ENCODE results near the gene ZSCAN29. TPM values are rescaled to one million over a fixed set of nuclear protein-coding genes. Genes with fewer than 3 reads are reported as not detected.

The ZSCAN29 gene
- total and polyA plus RNA-seq, 2 of the 13 experiments (the other 11 are each of a cell fraction or from before 2014, with no cell fraction given), result 8.3 to 27.4 TPM

DNA sequence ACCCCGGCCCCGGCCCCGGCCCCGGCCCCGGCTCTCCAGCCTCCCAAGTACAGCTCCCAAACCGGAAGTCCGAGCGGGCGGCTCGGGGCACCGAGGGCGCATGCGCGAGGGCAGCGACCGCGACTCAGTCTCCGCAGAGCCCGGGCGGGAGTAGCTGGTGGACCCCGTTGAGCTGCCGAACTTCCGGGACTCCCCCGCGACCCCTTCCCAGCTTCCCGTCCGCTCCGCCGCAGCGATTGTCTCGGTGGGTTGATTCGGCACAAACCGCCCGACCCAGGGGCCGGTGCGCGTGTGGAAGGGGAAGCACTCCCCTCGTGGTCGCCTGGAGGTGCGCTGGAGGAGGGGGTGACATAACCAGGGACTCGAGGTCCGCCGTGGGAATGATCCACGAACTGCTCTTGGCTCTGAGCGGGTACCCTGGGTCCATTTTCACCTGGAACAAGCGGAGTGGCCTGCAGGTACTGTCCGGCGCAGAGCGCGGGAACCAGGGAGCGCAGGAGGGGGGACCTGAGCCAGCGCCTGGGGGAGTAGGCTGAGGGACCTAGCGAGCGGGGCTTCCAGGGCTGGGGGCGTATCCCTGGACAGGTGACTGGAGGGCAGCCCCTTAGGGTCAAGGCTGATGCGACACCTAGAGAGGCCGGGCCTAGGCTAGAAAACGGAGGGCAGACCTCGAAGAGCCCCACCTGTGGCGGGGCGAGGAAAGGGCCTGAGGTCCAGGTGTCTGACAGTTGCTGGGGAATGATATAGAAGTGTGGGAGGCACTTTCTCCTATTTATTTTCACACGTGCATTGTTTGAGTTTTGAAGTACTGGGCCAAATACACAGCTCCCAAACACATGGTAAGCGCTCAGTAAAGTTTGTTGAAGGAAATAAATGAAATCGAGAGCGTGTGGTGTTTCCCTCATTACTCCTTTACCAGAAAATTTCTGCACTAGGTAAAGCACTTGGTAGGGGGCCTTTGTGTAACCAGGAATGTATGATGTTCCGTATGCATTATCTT lies at the start of gene ZSCAN29, which contains the start of gene TUBGCP4 (continued):
- TF ChIP-seq, protein P1, sequence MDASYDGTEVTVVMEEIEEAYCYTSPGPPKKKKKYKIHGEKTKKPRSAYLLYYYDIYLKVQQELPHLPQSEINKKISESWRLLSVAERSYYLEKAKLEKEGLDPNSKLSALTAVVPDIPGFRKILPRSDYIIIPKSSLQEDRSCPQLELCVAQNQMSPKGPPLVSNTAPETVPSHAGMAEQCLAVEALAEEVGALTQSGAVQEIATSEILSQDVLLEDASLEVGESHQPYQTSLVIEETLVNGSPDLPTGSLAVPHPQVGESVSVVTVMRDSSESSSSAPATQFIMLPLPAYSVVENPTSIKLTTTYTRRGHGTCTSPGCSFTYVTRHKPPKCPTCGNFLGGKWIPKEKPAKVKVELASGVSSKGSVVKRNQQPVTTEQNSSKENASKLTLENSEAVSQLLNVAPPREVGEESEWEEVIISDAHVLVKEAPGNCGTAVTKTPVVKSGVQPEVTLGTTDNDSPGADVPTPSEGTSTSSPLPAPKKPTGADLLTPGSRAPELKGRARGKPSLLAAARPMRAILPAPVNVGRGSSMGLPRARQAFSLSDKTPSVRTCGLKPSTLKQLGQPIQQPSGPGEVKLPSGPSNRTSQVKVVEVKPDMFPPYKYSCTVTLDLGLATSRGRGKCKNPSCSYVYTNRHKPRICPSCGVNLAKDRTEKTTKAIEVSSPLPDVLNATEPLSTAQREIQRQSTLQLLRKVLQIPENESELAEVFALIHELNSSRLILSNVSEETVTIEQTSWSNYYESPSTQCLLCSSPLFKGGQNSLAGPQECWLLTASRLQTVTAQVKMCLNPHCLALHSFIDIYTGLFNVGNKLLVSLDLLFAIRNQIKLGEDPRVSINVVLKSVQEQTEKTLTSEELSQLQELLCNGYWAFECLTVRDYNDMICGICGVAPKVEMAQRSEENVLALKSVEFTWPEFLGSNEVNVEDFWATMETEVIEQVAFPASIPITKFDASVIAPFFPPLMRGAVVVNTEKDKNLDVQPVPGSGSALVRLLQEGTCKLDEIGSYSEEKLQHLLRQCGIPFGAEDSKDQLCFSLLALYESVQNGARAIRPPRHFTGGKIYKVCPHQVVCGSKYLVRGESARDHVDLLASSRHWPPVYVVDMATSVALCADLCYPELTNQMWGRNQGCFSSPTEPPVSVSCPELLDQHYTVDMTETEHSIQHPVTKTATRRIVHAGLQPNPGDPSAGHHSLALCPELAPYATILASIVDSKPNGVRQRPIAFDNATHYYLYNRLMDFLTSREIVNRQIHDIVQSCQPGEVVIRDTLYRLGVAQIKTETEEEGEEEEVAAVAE (CRISPR knock-in tag; IDR thresholded peaks at IDR 0.05; ENCODE audit: borderline replicate concordance), result no peak
- peak; percentile 81; the same call in 1 of the 2 replicates for TF ChIP-seq ZNF431 (CRISPR knock-in tag; IDR thresholded peaks at IDR 0.05; ENCODE audit: borderline replicate concordance, low read depth)
- peak; percentile 66 for TF ChIP-seq MXD3 (CRISPR knock-in tag; IDR thresholded peaks at IDR 0.05)
- TF ChIP-seq CBFB (CRISPR knock-in tag; IDR thresholded peaks at IDR 0.05), result no peak
- TF ChIP-seq ZNF547 (CRISPR knock-in tag; IDR thresholded peaks at IDR 0.05), result peak; percentile 83
- TF ChIP-seq, protein P2, sequence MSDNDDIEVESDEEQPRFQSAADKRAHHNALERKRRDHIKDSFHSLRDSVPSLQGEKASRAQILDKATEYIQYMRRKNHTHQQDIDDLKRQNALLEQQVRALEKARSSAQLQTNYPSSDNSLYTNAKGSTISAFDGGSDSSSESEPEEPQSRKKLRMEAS (IDR thresholded peaks at IDR 0.05), result peak; percentile 63; the same call in 1 of the 2 replicates
- peak; percentile 74 for TF ChIP-seq BCL3 (CRISPR knock-in tag; IDR thresholded peaks at IDR 0.05)
- TF ChIP-seq MIER2 (CRISPR knock-in tag; IDR thresholded peaks at IDR 0.05), result 0 out of 2 replicates have a peak, but pooled peaks have one; percentile 17
- TF ChIP-seq TCF7 (IDR thresholded peaks at IDR 0.05; ENCODE audit: low read depth), result no peak
- peak; percentile 16; the same call in 1 of the 2 replicates for TF ChIP-seq ZNF263 (CRISPR knock-in tag; IDR thresholded peaks at IDR 0.05)
- TF ChIP-seq ZNF432 (CRISPR knock-in tag; IDR thresholded peaks at IDR 0.05; ENCODE audit: borderline replicate concordance), result no peak
- TF ChIP-seq ZSCAN25 (CRISPR knock-in tag; IDR thresholded peaks at IDR 0.05), result peak; percentile 42; the same call in 1 of the 2 replicates
- TF ChIP-seq MED1 (CRISPR knock-in tag; IDR thresholded peaks at IDR 0.05), result peak; percentile 54; the same call in 1 of the 2 replicates
- TF ChIP-seq POLR2AphosphoS5 (IDR thresholded peaks at IDR 0.05; ENCODE audit: low read depth, low read length), result peak; percentile 84
- peak; percentile 92; the same call in 1 of the 2 replicates for TF ChIP-seq ZNF33A (CRISPR knock-in tag; IDR thresholded peaks at IDR 0.05; ENCODE audit: borderline replicate concordance)
- TF ChIP-seq POLR2AphosphoS2 (IDR thresholded peaks at IDR 0.05; ENCODE audit: low read depth, low read length), result no peak
- TF ChIP-seq HIVEP1 (CRISPR knock-in tag; IDR thresholded peaks at IDR 0.05), result peak; percentile 92
- 0 out of 2 replicates have a peak, but pooled peaks have one; percentile 51 for TF ChIP-seq ZNF44 (CRISPR knock-in tag; IDR thresholded peaks at IDR 0.05)
- 0 out of 2 replicates have a peak, but pooled peaks have one; percentile 16 for TF ChIP-seq BCL6 (CRISPR knock-in tag; IDR thresholded peaks at IDR 0.05)
- no peak for TF ChIP-seq ZNF362 (CRISPR knock-in tag; IDR thresholded peaks at IDR 0.05; ENCODE audit: borderline replicate concordance)

Measured in HepG2 (cell line).